H1 (cell line): ENCODE measurements around the gene SHOX. TPM values are rescaled to one million over a fixed set of nuclear protein-coding genes. Genes with fewer than 3 reads are reported as not detected.

Experiments used
- CTCF ChIA-PET: fragments of 300-600 bp; sonication (Branson Sonifier 250); formaldehyde crosslinking; loops from one replicate; lab custom pipeline; 2021; ENCODE audit not compliant: partially characterized antibody; lab: Charles Lee
- POLR2A ChIA-PET: fragments of 300-600 bp; sonication (Branson Sonifier 250); formaldehyde crosslinking; loops from one replicate; lab custom pipeline; 2021; ENCODE audit warnings: inconsistent platforms; ENCODE audit not compliant: partially characterized antibody; lab: Charles Lee
- DNase-seq, 2 experiments: peaks; one replicate each; pipeline versions ENCODE4 v3.0.0 to v3.0.0-alpha.2; 2010 to 2022; ENCODE audit warnings: low spot score in 2 of 2, low read depth in 1 of 2, mixed read lengths in 1 of 2
- FAIRE-seq: peaks from 2 replicates; lab custom pipeline; 2011; peaks lifted over from hg19 to GRCh38; lab: Jason Lieb, UNC
- H2AFZ ChIP-seq: 2 replicates; pipeline ENCODE4 v1.8.1; 2012; ENCODE audit warnings: low read length, inconsistent platforms
- H2AK5ac ChIP-seq: 2 replicates; pipeline ENCODE4 v1.6.1; 2013; ENCODE audit warnings: low read depth, low read length
- H2BK120ac ChIP-seq: replicated peaks from 2 replicates; pipeline ENCODE3; 2013; ENCODE audit warnings: low read depth, low read length, inconsistent platforms
- H2BK12ac ChIP-seq: 2 replicates; pipeline ENCODE4 v1.6.1; 2013; ENCODE audit warnings: low read depth, low read length
- H2BK15ac ChIP-seq: 2 replicates; pipeline ENCODE4 v1.6.1; 2013; ENCODE audit warnings: low read length
- H2BK20ac ChIP-seq: 2 replicates; pipeline ENCODE4 v1.6.1; 2013; ENCODE audit warnings: low read length
- H2BK5ac ChIP-seq: 2 replicates; pipeline ENCODE4 v1.6.1; 2013; ENCODE audit warnings: low read depth, low read length
- H3K14ac ChIP-seq: 2 replicates; pipeline ENCODE4 v1.6.1; 2013; ENCODE audit warnings: inconsistent platforms; ENCODE audit not compliant: insufficient read length
- H3K18ac ChIP-seq: 2 replicates; pipeline ENCODE4 v1.6.1; 2013; ENCODE audit warnings: low read length; ENCODE audit errors: extremely low read depth
- H3K23ac ChIP-seq: 2 replicates; pipeline ENCODE4 v1.6.1; 2013; ENCODE audit warnings: inconsistent platforms; ENCODE audit not compliant: insufficient read length
- H3K23me2 ChIP-seq: 2 replicates; pipeline ENCODE4 v1.6.1; 2013; ENCODE audit warnings: low read depth, low read length
- H3K27ac ChIP-seq: 2 replicates; pipeline ENCODE4 v1.6.1; 2011; ENCODE audit warnings: low read depth, low read length, inconsistent platforms
- H3K27me3 ChIP-seq, 4 experiments: replicated peaks in 1 of 4; 1 replicate in 1 of 4; 2 replicates in 3 of 4; pipeline versions ENCODE4 v1.6.1 to v1.8.1; 2011 to 2013; ENCODE audit warnings: low read length in 3 of 4, mild to moderate bottlenecking in 3 of 4, inconsistent platforms in 2 of 4, mixed read lengths in 2 of 4, moderate library complexity in 1 of 4; ENCODE audit not compliant: control insufficient read depth in 3 of 4, insufficient read depth in 3 of 4; ENCODE audit errors: extremely low read depth in 1 of 4
- H3K36me3 ChIP-seq, 4 experiments: 2 replicates each; pipeline versions ENCODE4 v1.6.1 to v1.8.1; 2011 to 2013; ENCODE audit warnings: mild to moderate bottlenecking in 4 of 4, low read length in 3 of 4, moderate library complexity in 2 of 4, control low read depth in 1 of 4, inconsistent platforms in 1 of 4; ENCODE audit not compliant: insufficient read depth in 4 of 4, control insufficient read depth in 2 of 4
- H3K4ac ChIP-seq: replicated peaks from 2 replicates; pipeline ENCODE3; 2013; ENCODE audit warnings: low read length, low read depth, mixed read lengths, inconsistent platforms; ENCODE audit not compliant: insufficient read length
- H3K4me1 ChIP-seq, 4 experiments: replicated peaks in 1 of 4; 1 replicate in 1 of 4; 2 replicates in 3 of 4; pipeline versions ENCODE4 v1.6.1 to v1.8.1; 2011 to 2013; ENCODE audit warnings: low read length in 3 of 4, inconsistent platforms in 2 of 4, mixed read lengths in 1 of 4; ENCODE audit not compliant: insufficient read depth in 4 of 4, control insufficient read depth in 3 of 4
- H3K4me2 ChIP-seq, 2 experiments: 2 replicates each; pipeline versions ENCODE4 v1.6.1 to v1.8.1; 2011 to 2013; ENCODE audit warnings: low read depth in 2 of 2, low read length in 2 of 2, control low read depth in 1 of 2, inconsistent platforms in 1 of 2, mild to moderate bottlenecking in 1 of 2; ENCODE audit not compliant: insufficient read depth in 1 of 2
- H3K4me3 ChIP-seq, 4 experiments: fragments of 200-600, 300-600 bp in 1 of 4; sonication (generic), shearing (Covaris generic), sonication (Bioruptor Twin) in 1 of 4; 2 replicates each; pipeline versions ENCODE4 v1.5.1 to v1.8.1; 2011 to 2016; ENCODE audit warnings: low read length in 4 of 4, low read depth in 3 of 4, control low read depth in 2 of 4, inconsistent platforms in 2 of 4, mild to moderate bottlenecking in 2 of 4, mixed read lengths in 1 of 4, moderate library complexity in 1 of 4; ENCODE audit not compliant: insufficient read depth in 2 of 4; ENCODE audit errors: extremely low read depth in 1 of 4
- H3K56ac ChIP-seq: replicated peaks from 2 replicates; pipeline ENCODE3; 2013; ENCODE audit warnings: low read depth, mild to moderate bottlenecking, mixed read lengths, low read length, inconsistent platforms; ENCODE audit not compliant: insufficient read length
- H3K79me1 ChIP-seq: 2 replicates; pipeline ENCODE4 v1.6.1; 2013; ENCODE audit warnings: low read depth, low read length, control low read depth
- H3K79me2 ChIP-seq, 2 experiments: 2 replicates each; pipeline versions ENCODE4 v1.6.1 to v1.8.1; 2012 to 2013; ENCODE audit warnings: low read length in 2 of 2, mild to moderate bottlenecking in 2 of 2, inconsistent platforms in 1 of 2; ENCODE audit not compliant: insufficient read depth in 2 of 2, control insufficient read depth in 1 of 2
- H3K9ac ChIP-seq, 4 experiments: replicated peaks in 1 of 4; 1 replicate in 1 of 4; 2 replicates in 3 of 4; pipeline versions ENCODE4 v1.6.1 to v1.8.1; 2011 to 2013; ENCODE audit warnings: low read depth in 3 of 4, low read length in 3 of 4, control low read depth in 2 of 4, mild to moderate bottlenecking in 2 of 4, moderate library complexity in 2 of 4, inconsistent platforms in 1 of 4; ENCODE audit errors: extremely low read depth in 1 of 4
- H3K9me3 ChIP-seq, 2 experiments: 2 replicates each; pipeline versions ENCODE4 v1.6.1 to v1.8.1; 2012 to 2013; ENCODE audit warnings: mild to moderate bottlenecking in 2 of 2, moderate library complexity in 2 of 2, control low read depth in 1 of 2, inconsistent platforms in 1 of 2, low read depth in 1 of 2, low read length in 1 of 2, mixed read lengths in 1 of 2; ENCODE audit not compliant: insufficient read depth in 2 of 2
- H4K20me1 ChIP-seq, 2 experiments: replicated peaks in 1 of 2; 2 replicates each; pipeline versions ENCODE3 to v1.8.1; 2011 to 2013; ENCODE audit warnings: inconsistent platforms in 2 of 2, low read length in 2 of 2, mild to moderate bottlenecking in 1 of 2; ENCODE audit not compliant: insufficient read depth in 2 of 2, control insufficient read depth in 1 of 2
- H4K5ac ChIP-seq: 2 replicates; pipeline ENCODE4 v1.6.1; 2013; ENCODE audit warnings: low read length, low read depth, mixed read lengths, inconsistent platforms; ENCODE audit not compliant: insufficient read length
- H4K8ac ChIP-seq: 2 replicates; pipeline ENCODE4 v1.8.0; 2013; ENCODE audit warnings: mild to moderate bottlenecking, moderate library complexity, low read length, inconsistent platforms; ENCODE audit not compliant: insufficient read depth; ENCODE audit errors: extremely low read depth
- H4K91ac ChIP-seq: replicated peaks from 2 replicates; pipeline ENCODE3; 2013; ENCODE audit warnings: low read length, mixed read lengths, inconsistent platforms; ENCODE audit not compliant: insufficient read length
- BCL11A ChIP-seq, 2 experiments: IDR thresholded peaks; one replicate each; pipeline ENCODE4 v1.6.1; 2011; ENCODE audit warnings: low read depth in 2 of 2, low read length in 2 of 2, mild to moderate bottlenecking in 2 of 2
- CHD2 ChIP-seq: IDR thresholded peaks from 2 replicates; pipeline ENCODE4 v1.6.1; 2012; ENCODE audit warnings: low read length, improper control_type of control experiment
- CREB1 ChIP-seq: IDR thresholded peaks from 2 replicates; pipeline ENCODE4 v1.6.1; 2012; ENCODE audit warnings: inconsistent platforms
- CTCF ChIP-seq, 3 experiments: IDR thresholded peaks; 1 replicate in 2 of 3; 2 replicates in 1 of 3; pipeline versions ENCODE4 v1.5.1 to v1.6.1; 2011; ENCODE audit warnings: low read length in 3 of 3, mild to moderate bottlenecking in 3 of 3, inconsistent platforms in 2 of 3, low read depth in 1 of 3, moderate library complexity in 1 of 3; ENCODE audit not compliant: insufficient read depth in 1 of 3; ENCODE audit errors: control extremely low read depth in 1 of 3
- GTF2F1 ChIP-seq: IDR thresholded peaks from 2 replicates; pipeline ENCODE4 v1.6.1; 2012; ENCODE audit warnings: low read depth, low read length, improper control_type of control experiment, borderline replicate concordance
- HDAC6 ChIP-seq: IDR thresholded peaks from one replicate; pipeline ENCODE4 v1.7.1; 2012; ENCODE audit warnings: low read depth, mild to moderate bottlenecking, inconsistent platforms, low read length, moderate library complexity
- NANOG ChIP-seq: IDR thresholded peaks from 2 replicates; pipeline ENCODE4 v1.6.1; 2011; ENCODE audit warnings: low read length, low read depth, mild to moderate bottlenecking, inconsistent platforms; ENCODE audit not compliant: insufficient read depth, poor library complexity, severe bottlenecking
- POLR2A ChIP-seq, 2 experiments: IDR thresholded peaks; 1 replicate in 1 of 2; 2 replicates in 1 of 2; pipeline ENCODE4 v1.6.1; 2011; ENCODE audit warnings: low read depth in 2 of 2, low read length in 2 of 2, mild to moderate bottlenecking in 2 of 2; ENCODE audit errors: control extremely low read depth in 1 of 2
- RAD21 ChIP-seq, 2 experiments: IDR thresholded peaks in 1 of 2; conservative IDR thresholded peaks in 1 of 2; 2 replicates each; pipeline ENCODE4 v1.6.1; 2011; ENCODE audit warnings: low read depth in 2 of 2, low read length in 2 of 2, improper control_type of control experiment in 1 of 2, inconsistent platforms in 1 of 2, mild to moderate bottlenecking in 1 of 2, moderate library complexity in 1 of 2
- SUZ12 ChIP-seq: fragments of 200-600 bp; sonication (generic); IDR thresholded peaks from 2 replicates; pipeline ENCODE4 v1.6.1; 2012; ENCODE audit warnings: mild to moderate bottlenecking, inconsistent platforms, low read length, moderate library complexity, mixed read lengths
- WGBS, 2 experiments: shearing (Covaris generic) in 1 of 2; methylation state at CpG; one replicate each; pipeline versions ENCODE4 v1.1.6 to v1.1.7; 2013 to 2015; ENCODE audit warnings: low lambda C conversion rate in 2 of 2, mixed read lengths in 2 of 2, inconsistent platforms in 1 of 2, low coverage in 1 of 2, missing lambda C conversion rate in 1 of 2; ENCODE audit not compliant: insufficient replicate concordance in 2 of 2, insufficient coverage in 1 of 2, insufficient read length in 1 of 2; ENCODE audit errors: extremely low coverage in 1 of 2, missing lambda C conversion rate in 1 of 2; 5-methylcytosine and 5-hydroxymethylcytosine counted together
- polyA plus RNA-seq, 7 experiments: library from polyadenylated mRNA; depleted of rRNA in 3 of 7; stranded (reverse) in 5 of 7; unstranded in 2 of 7; fragments of >200 nt in 5 of 7; fragments of 200-250 nt in 2 of 7; gene quantifications; 1 replicate in 5 of 7; 2 replicates in 1 of 7; 4 replicates in 1 of 7; pipeline versions ENCODE4 v1.2.1 to v1.2.3, GENCODE V29; 2011 to 2013; ENCODE audit warnings: missing spikeins in 2 of 7, mixed read lengths in 2 of 7
- total RNA-seq: library from RNA; stranded (reverse); fragmentation: NEBNext Ultra II Directional; extraction: Animal tissue kit (Norgen Biotek cat#: 25700); gene quantifications from 2 replicates; pipeline ENCODE4 v1.2.1, GENCODE V29; 2021

SHOX gene
- total and polyA plus RNA-seq, 2 of the 8 experiments (the other 6 are each of a cell fraction or from before 2014, with no cell fraction given), result 0.05 to 0.15 TPM

GRCh38 chrX:649166-649565, 18.6 kb downstream of the SHOX start:
- TF ChIP-seq NANOG (no peak), BCL11A (IDR thresholded peaks at IDR 0.05; ENCODE audit: low read depth in 2 of 2, low read length in 2 of 2) (no peak), CTCF (IDR thresholded peaks at IDR 0.05; ENCODE audit: control extremely low read depth in 1 of 3, insufficient read depth in 1 of 3, low read depth in 1 of 3, low read length in 3 of 3) (no peak), RAD21 (IDR thresholded peaks at IDR 0.05 in 1 of 2, conservative IDR thresholded peaks at IDR 0.05 in 1 of 2; ENCODE audit: low read depth in 2 of 2, low read length in 2 of 2) (no peak), SUZ12 (no peak), POLR2A (IDR thresholded peaks at IDR 0.05; ENCODE audit: control extremely low read depth in 1 of 2, low read depth in 2 of 2, low read length in 2 of 2) (no peak), CHD2 (no peak), HDAC6 (no peak), CREB1 (no peak), GTF2F1 (no peak)
- Histone ChIP-seq H2BK20ac (no peak overlapping the region), H2BK15ac (no peak overlapping the region), H3K9me3 (no peaks in the 10 kb centered on the region), H3K14ac (no peak overlapping the region), H3K9ac (no peak overlapping the region), H3K18ac (no peak overlapping the region), H3K27me3 (peaks cover 16 to 25% (median 22%) of the 10 kb centered on the region in 4 experiments), H4K8ac (no peak overlapping the region), H3K79me1 (no peaks in the 10 kb centered on the region; the same call in 1 of the 2 replicates), H2AFZ (no peak overlapping the region), H4K20me1 (no peaks in the 10 kb centered on the region), H3K4me3 (no peak overlapping the region), H3K79me2 (no peaks in the 10 kb centered on the region), H3K4me2 (no peak overlapping the region), H3K36me3 (0 out of 8 replicates have a peak, but pooled peaks cover 0 to 4% (median 0%) of the 10 kb centered on the region in 4 experiments), H3K56ac (no peak overlapping the region), H2BK120ac (no peak overlapping the region), H3K27ac (no peak overlapping the region), H3K4ac (no peak overlapping the region), H2BK5ac (no peak overlapping the region), H4K5ac (no peak overlapping the region), H2AK5ac (no peak overlapping the region), H2BK12ac (no peak overlapping the region), H3K23ac (no peak overlapping the region), H4K91ac (no peak overlapping the region), H3K23me2 (peaks cover 7% of the 10 kb centered on the region; the same call in 1 of the 2 replicates), H3K4me1 (peaks cover 0 to 16% (median 5%) of the 10 kb centered on the region in 4 experiments; a peak in 6 of 7 replicates)
- WGBS, 2 experiments, result 84% methylated on average over 14 of the region's 15 CpGs; no CpG with 5 or more reads in 1 of the 2 experiments
- ChIA-PET POLR2A (no interaction called here), CTCF (no interaction called here)
- FAIRE-seq (no peak), DNase-seq (peak in 1 of 2 experiments; percentile 37)
